ENCODE measurements around the gene STK11IP.

STK11IP gene

GRCh38 chr2:219551441-219552381 lies 45.9 kb upstream of the STK11IP start:
- Histone ChIP-seq H3K36me3 (ENCODE audit: control insufficient read depth in 2 of 2, insufficient read depth in 1 of 2, low read length in 2 of 2) (peaks cover 0 to 13% of the 10 kb centered on the region in 2 experiments; a peak in 1 of 3 replicates), H3K27ac (ENCODE audit: extremely low read depth, low read depth, low read length) (peak overlapping the region; percentile 29; the same call in 1 of the 2 replicates), H3K4me1 (ENCODE audit: control insufficient read depth, insufficient read depth, low read length) (peaks cover 3% of the 10 kb centered on the region; the same call in 1 of the 2 replicates), H3K9me3 (ENCODE audit: control insufficient read depth, insufficient read depth, low read depth, low read length) (no peaks in the 10 kb centered on the region), H3K4me3 (ENCODE audit: low read depth, low read length) (peak overlapping the region; percentile 61)
- TF ChIP-seq ZFHX2 (tag by site-specific recombination; conservative IDR thresholded peaks at IDR 0.05) (0 out of 2 replicates have a peak, but pooled peaks have one; percentile 5), ZNF398 (tag by site-specific recombination; IDR thresholded peaks at IDR 0.05) (peak; percentile 84), ZNF24 (tag by site-specific recombination; IDR thresholded peaks at IDR 0.05) (no peak), PATZ1 (tag by site-specific recombination; IDR thresholded peaks at IDR 0.05) (peak; percentile 58; the same call in 1 of the 2 replicates), ZNF677 (tag by site-specific recombination; IDR thresholded peaks at IDR 0.05) (no peak), ZNF692 (tag by site-specific recombination; IDR thresholded peaks at IDR 0.05) (0 out of 2 replicates have a peak, but pooled peaks have one; percentile 12), ZNF600 (tag by site-specific recombination; IDR thresholded peaks at IDR 0.05) (peak; percentile 76), ZFP41 (tag by site-specific recombination; IDR thresholded peaks at IDR 0.05; ENCODE audit: borderline replicate concordance) (no peak), ZNF211 (tag by site-specific recombination; IDR thresholded peaks at IDR 0.05; ENCODE audit: low read depth) (no peak), ZSCAN30 (tag by site-specific recombination; IDR thresholded peaks at IDR 0.05) (no peak), ZBTB20 (tag by site-specific recombination; IDR thresholded peaks at IDR 0.05) (peak; percentile 54; the same call in 1 of the 2 replicates), ZBTB11 (tag by site-specific recombination; conservative IDR thresholded peaks at IDR 0.05; ENCODE audit: low read depth) (0 out of 2 replicates have a peak, but pooled peaks have one; percentile 33)
- TF ChIP-seq, protein P1, sequence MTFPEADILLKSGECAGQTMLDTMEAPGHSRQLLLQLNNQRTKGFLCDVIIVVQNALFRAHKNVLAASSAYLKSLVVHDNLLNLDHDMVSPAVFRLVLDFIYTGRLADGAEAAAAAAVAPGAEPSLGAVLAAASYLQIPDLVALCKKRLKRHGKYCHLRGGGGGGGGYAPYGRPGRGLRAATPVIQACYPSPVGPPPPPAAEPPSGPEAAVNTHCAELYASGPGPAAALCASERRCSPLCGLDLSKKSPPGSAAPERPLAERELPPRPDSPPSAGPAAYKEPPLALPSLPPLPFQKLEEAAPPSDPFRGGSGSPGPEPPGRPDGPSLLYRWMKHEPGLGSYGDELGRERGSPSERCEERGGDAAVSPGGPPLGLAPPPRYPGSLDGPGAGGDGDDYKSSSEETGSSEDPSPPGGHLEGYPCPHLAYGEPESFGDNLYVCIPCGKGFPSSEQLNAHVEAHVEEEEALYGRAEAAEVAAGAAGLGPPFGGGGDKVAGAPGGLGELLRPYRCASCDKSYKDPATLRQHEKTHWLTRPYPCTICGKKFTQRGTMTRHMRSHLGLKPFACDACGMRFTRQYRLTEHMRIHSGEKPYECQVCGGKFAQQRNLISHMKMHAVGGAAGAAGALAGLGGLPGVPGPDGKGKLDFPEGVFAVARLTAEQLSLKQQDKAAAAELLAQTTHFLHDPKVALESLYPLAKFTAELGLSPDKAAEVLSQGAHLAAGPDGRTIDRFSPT (tag by site-specific recombination; IDR thresholded peaks at IDR 0.05), result no peak
- TF ChIP-seq, protein P2, sequence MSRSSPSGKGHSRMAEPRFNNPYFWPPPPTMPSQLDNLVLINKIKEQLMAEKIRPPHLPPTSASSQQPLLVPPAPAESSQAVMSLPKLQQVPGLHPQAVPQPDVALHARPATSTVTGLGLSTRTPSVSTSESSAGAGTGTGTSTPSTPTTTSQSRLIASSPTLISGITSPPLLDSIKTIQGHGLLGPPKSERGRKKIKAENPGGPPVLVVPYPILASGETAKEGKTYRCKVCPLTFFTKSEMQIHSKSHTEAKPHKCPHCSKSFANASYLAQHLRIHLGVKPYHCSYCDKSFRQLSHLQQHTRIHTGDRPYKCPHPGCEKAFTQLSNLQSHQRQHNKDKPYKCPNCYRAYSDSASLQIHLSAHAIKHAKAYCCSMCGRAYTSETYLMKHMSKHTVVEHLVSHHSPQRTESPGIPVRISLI (tag by site-specific recombination; IDR thresholded peaks at IDR 0.05), result no peak
- POLR2A ChIA-PET, result interaction anchor here (0.6 to 3.4 kb wide), 7 partner anchors 8 to 152 kb away, joined by 4 to 25 read pairs (median 6); partner anchors contain the start of genes CHPF, OBSL1, STK11IP and TMEM198
- CTCF ChIA-PET, result interaction anchor here (0.6 to 2.8 kb wide), 7 partner anchors 9 to 163 kb away, joined by 3 to 20 read pairs (median 5); partner anchors contain the start of genes INHA and OBSL1

Data from HEK293 (cell line).